GM12892 (cell line): ENCODE measurements around the gene MAP4K3.

ENCODE experiments used
- POLR2A ChIP-seq: IDR thresholded peaks from 2 replicates; pipeline ENCODE4 v1.6.1; 2011; ENCODE audit warnings: low read depth, low read length, control low read depth
- POLR2AphosphoS5 ChIP-seq: IDR thresholded peaks from 2 replicates; pipeline ENCODE4 v1.6.1; 2011; ENCODE audit warnings: low read depth, low read length, control low read depth
- TAF1 ChIP-seq: IDR thresholded peaks from 2 replicates; pipeline ENCODE4 v1.6.1; 2011; ENCODE audit warnings: low read depth, mild to moderate bottlenecking, control low read depth, low read length, borderline replicate concordance

DNA sequence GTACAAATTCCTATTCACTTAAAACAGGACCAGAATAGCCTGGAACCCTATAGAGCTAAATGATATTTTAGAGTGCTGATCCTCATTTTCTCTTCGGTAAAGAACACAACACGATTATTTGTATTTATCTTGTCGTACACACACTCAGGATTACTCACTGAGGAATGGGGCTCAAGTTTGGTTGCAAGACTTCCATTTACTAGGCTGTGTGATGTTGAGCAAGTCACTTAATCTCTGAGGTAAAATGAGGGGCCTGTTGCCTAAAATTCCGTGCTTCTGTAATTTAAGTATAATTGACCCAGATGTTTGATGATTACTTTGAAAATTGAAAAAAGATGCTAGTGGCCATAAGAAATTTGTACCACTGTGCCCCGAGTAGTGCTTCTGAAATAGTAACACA is 42.6 kb upstream of the MAP4K3 start:
- TF ChIP-seq POLR2A (no peak), TAF1 (no peak), POLR2AphosphoS5 (no peak)
